OCI-LY7 (cell line): Measurements from ENCODE around the gene PXDN. TPM values are rescaled to one million over a fixed set of nuclear protein-coding genes. Genes with fewer than 3 reads are reported as not detected.

Experiments used
- BruUV-seq: library from RNA; stranded (reverse); fragments of 400-500 nt; replicated peaks from 2 replicates; lab custom pipeline; 2021; lab: Mats Ljungman, UMichigan
- CTCF ChIA-PET: fragments of 300-600 bp; sonication (Branson Sonifier 250); formaldehyde crosslinking; loops from one replicate; lab custom pipeline; 2022; ENCODE audit warnings: antibody characterized with exemption; ENCODE audit not compliant: unreplicated experiment; lab: Charles Lee
- POLR2A ChIA-PET: fragments of 300-600 bp; sonication (Branson Sonifier 250); formaldehyde crosslinking; loops from one replicate; lab custom pipeline; 2022; ENCODE audit warnings: antibody characterized with exemption; lab: Charles Lee
- DNase-seq: peaks from one replicate; pipeline ENCODE4 v3.0.0-alpha.2; 2015; ENCODE audit warnings: low spot score
- H2AFZ ChIP-seq: fragments of 200-600 bp; sonication (generic), shearing (Covaris generic); 2 replicates; pipeline ENCODE4 v1.6.1; 2014; ENCODE audit warnings: mild to moderate bottlenecking, antibody characterized with exemption, low read length, moderate library complexity
- H3K27ac ChIP-seq: fragments of 200-600 bp; sonication (generic); 2 replicates; pipeline ENCODE4 v1.5.1; 2014; ENCODE audit warnings: mixed run types, low read depth, mild to moderate bottlenecking, moderate library complexity, low read length, inconsistent platforms; ENCODE audit not compliant: poor library complexity, severe bottlenecking
- H3K36me3 ChIP-seq: fragments of 200-600 bp; sonication (generic); 2 replicates; pipeline ENCODE4 v1.6.1; 2014; ENCODE audit warnings: mild to moderate bottlenecking, antibody characterized with exemption, low read length, moderate library complexity, mixed read lengths; ENCODE audit not compliant: insufficient read depth
- H3K4me1 ChIP-seq: fragments of 200-600 bp; sonication (generic); 2 replicates; pipeline ENCODE4 v1.5.1; 2014; ENCODE audit warnings: mild to moderate bottlenecking, low read length; ENCODE audit not compliant: insufficient read depth, poor library complexity, severe bottlenecking
- H3K4me2 ChIP-seq: fragments of 200-600 bp; sonication (generic); 2 replicates; pipeline ENCODE4 v1.6.1; 2014; ENCODE audit warnings: mild to moderate bottlenecking, low read length
- H3K4me3 ChIP-seq: fragments of 200-600 bp; sonication (generic); 2 replicates; pipeline ENCODE4 v1.5.1; 2014; ENCODE audit warnings: mild to moderate bottlenecking, low read depth, low read length; ENCODE audit not compliant: poor library complexity, severe bottlenecking
- H3K79me2 ChIP-seq: fragments of 200-600 bp; sonication (generic); 2 replicates; pipeline ENCODE4 v1.6.1; 2016; ENCODE audit warnings: low read depth, mild to moderate bottlenecking, low read length, moderate library complexity, mixed read lengths; ENCODE audit not compliant: insufficient read depth
- H3K9me2 ChIP-seq: fragments of 200-600 bp; sonication (generic); 2 replicates; pipeline ENCODE4 v1.6.1; 2016; ENCODE audit warnings: mild to moderate bottlenecking, low read length, mixed read lengths; ENCODE audit not compliant: insufficient read depth
- H3K9me3 ChIP-seq: fragments of 200-600 bp; sonication (generic); 2 replicates; pipeline ENCODE4 v1.6.1; 2014; ENCODE audit warnings: mild to moderate bottlenecking, mixed run types, low read length, mixed read lengths
- H4K20me1 ChIP-seq: fragments of 200-600 bp; sonication (generic); 2 replicates; pipeline ENCODE4 v1.6.1; 2014; ENCODE audit warnings: mild to moderate bottlenecking, antibody characterized with exemption, low read length, moderate library complexity, mixed read lengths; ENCODE audit not compliant: insufficient read depth
- EZH2phosphoT487 ChIP-seq: fragments of 200-600 bp; sonication (generic); IDR thresholded peaks from 2 replicates; pipeline ENCODE4 v1.6.1; 2018; ENCODE audit warnings: low read depth, borderline replicate concordance, mild to moderate bottlenecking, mixed run types, antibody characterized with exemption, low read length, moderate library complexity, mixed read lengths
- intact Hi-C: fragments of 100-400 bp; cut with micrococcal nuclease; formaldehyde crosslinking; loops from one replicate; pipeline ENCODE4 v1.10.0; 2022; ENCODE audit not compliant: unreplicated experiment
- total RNA-seq, 2 experiments: library from RNA; depleted of rRNA in 1 of 2; stranded (reverse); fragments of >200 nt in 1 of 2; shearing (Covaris generic) in 1 of 2; gene quantifications; 2 replicates each; pipeline ENCODE4 v1.2.3, GENCODE V29; 2014 to 2022
- TF ChIP-seq, protein P1 (sequence below): fragments of 200-600 bp; sonication (generic); conservative IDR thresholded peaks from 2 replicates; pipeline ENCODE4 v1.5.1; 2014; ENCODE audit warnings: mild to moderate bottlenecking, antibody characterized with exemption, low read length, moderate library complexity, mixed read lengths

PXDN gene
- total RNA-seq, 2 experiments from 2014 or later = not detected

DNA sequence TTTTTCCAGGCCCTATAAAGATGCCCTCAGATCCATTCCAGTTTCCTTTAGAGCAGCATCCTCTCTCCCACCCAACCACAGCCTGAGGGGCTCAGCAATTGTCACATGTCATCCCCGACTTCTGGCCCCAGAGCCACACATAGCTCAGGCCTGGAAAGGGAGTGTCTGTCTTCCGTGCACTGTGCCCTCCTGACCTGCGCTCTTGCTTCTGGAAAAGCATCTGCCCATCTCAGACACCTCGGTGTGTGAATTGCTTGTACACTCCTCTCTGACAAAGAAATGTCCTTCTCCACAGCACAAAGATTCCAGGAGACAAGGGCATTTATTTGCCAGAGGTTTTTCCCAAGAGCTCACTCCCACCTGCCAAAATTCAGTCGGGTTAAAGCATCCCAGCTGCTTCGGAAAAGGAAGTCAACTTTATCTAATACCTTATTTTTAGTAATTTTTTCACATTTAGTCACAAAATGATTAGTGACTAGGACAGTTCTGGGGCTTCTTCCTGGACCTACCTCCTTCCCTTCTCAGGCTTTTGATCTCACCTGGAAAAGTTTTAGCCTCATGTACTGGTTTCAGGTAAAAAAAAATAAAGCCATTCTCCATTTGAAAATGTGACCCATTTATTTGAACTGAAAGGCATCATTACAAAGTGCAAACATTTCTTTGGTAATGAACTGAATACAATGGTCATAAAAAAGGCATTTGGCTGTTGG, 112.9 kb downstream of the PXDN start:
- Histone ChIP-seq H3K79me2 (no peaks in the 10 kb centered on the region), H3K9me3 (no peaks in the 10 kb centered on the region), H3K4me2 (no peak overlapping the region), H3K36me3 (no peaks in the 10 kb centered on the region), H3K4me3 (no peak overlapping the region), H2AFZ (no peak overlapping the region), H3K4me1 (no peaks in the 10 kb centered on the region), H4K20me1 (no peaks in the 10 kb centered on the region), H3K9me2 (no peaks in the 10 kb centered on the region), H3K27ac (no peak overlapping the region)
- no peak for DNase-seq
- ChIA-PET POLR2A (interaction anchor here (0.7 kb wide), 1 partner anchor 270 kb away, joined by 3 read pairs; no protein-coding TSS in a partner anchor), CTCF (interaction anchor here (1.5 kb wide), 1 partner anchor 40 kb away, joined by 3 read pairs; no protein-coding TSS in a partner anchor)
- intact Hi-C loops = no loop called here
- no TSS peak for BruUV-seq
- no peak for TF ChIP-seq EZH2phosphoT487
- TF ChIP-seq, protein P1, sequence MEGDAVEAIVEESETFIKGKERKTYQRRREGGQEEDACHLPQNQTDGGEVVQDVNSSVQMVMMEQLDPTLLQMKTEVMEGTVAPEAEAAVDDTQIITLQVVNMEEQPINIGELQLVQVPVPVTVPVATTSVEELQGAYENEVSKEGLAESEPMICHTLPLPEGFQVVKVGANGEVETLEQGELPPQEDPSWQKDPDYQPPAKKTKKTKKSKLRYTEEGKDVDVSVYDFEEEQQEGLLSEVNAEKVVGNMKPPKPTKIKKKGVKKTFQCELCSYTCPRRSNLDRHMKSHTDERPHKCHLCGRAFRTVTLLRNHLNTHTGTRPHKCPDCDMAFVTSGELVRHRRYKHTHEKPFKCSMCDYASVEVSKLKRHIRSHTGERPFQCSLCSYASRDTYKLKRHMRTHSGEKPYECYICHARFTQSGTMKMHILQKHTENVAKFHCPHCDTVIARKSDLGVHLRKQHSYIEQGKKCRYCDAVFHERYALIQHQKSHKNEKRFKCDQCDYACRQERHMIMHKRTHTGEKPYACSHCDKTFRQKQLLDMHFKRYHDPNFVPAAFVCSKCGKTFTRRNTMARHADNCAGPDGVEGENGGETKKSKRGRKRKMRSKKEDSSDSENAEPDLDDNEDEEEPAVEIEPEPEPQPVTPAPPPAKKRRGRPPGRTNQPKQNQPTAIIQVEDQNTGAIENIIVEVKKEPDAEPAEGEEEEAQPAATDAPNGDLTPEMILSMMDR = no peak

DNA sequence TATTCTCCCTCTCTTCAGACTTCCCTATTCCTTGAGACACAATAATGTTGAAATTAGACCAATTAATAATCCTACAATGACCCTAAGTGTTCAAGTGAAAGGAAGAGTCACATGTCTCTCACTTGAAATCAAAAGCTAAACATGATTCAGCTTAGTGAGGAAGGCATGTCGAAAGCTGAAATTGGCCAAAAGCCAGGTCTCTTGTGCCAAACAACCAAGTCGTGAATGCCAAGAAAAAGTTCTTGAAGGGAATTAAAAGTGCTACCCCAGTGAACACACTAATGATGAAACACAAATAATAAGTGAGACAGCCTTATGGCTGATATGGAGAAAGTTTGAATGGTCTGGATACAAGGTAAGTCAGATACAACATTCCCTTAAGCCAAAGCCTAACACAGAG, 115.4 kb downstream of the PXDN start:
- H3K4me3 ChIP-seq = no peak overlapping the region
- BruUV-seq = no TSS peak
- no peak for DNase-seq
- TF ChIP-seq, protein P1 = no peak
- TF ChIP-seq EZH2phosphoT487 = no peak
- no peaks in the 10 kb centered on the region for H3K9me2 ChIP-seq
- H3K79me2 ChIP-seq = no peaks in the 10 kb centered on the region
- POLR2A ChIA-PET = interaction anchor here (0.7 to 1.3 kb wide), 3 partner anchors 13 to 30 kb away, joined by 3 to 5 read pairs (median 3); no protein-coding TSS in a partner anchor
- CTCF ChIA-PET = no interaction called here
- intact Hi-C loops = no loop called here
- no peaks in the 10 kb centered on the region for H3K36me3 ChIP-seq
- H3K27ac ChIP-seq = no peak overlapping the region
- no peak overlapping the region for H3K4me2 ChIP-seq
- no peaks in the 10 kb centered on the region for H3K4me1 ChIP-seq
- no peaks in the 10 kb centered on the region for H4K20me1 ChIP-seq
- H2AFZ ChIP-seq = no peak overlapping the region
- no peaks in the 10 kb centered on the region for H3K9me3 ChIP-seq
